ENCODE measurements around the gene LRMDA. TPM values are rescaled to one million over a fixed set of nuclear protein-coding genes. Genes with fewer than 3 reads are reported as not detected.

The LRMDA gene
- total and polyA plus RNA-seq, 10 of the 15 experiments (the other 5 are each of a cell fraction or from before 2014, with no cell fraction given), result 0.07 to 0.54 (median 0.29) TPM; not detected in 4

DNA sequence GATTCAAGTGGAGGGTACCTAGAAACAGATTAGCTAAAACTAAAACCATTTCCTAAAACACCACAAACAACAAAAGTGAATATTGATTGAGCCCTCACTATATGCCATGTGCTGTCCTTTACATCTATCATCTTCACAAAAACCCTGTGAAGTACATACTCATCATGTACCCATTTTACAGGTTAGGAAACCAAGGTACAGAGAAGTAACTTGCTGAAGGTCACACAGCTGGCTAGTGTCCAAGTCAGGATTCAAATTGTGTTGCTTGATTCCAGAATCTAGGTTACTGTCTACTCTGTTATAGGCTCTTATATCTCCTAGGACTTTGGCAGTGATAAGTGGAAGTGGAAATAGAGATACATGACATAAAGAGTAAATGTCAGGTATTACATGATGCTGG is 463.8 kb downstream of the LRMDA start:
- Histone ChIP-seq H3K27me3 (replicated peaks in 1 of 2; ENCODE audit: control insufficient read depth in 2 of 2, insufficient read depth in 2 of 2, low read length in 1 of 2) (no peaks in the 10 kb centered on the region), H2AFZ (ENCODE audit: control insufficient read depth, low read depth, low read length) (no peak overlapping the region), H3K36me3 (ENCODE audit: control insufficient read depth in 2 of 2, insufficient read depth in 2 of 2, low read length in 1 of 2) (no peaks in the 10 kb centered on the region), H3K4me3 (no peak overlapping the region), H3K27ac (ENCODE audit: control insufficient read depth, insufficient read depth) (no peak overlapping the region), H3K79me2 (ENCODE audit: control insufficient read depth, insufficient read depth, low read length) (no peaks in the 10 kb centered on the region), H3K9ac (ENCODE audit: control insufficient read depth, insufficient read depth, low read length) (no peak overlapping the region), H3K4me2 (ENCODE audit: control insufficient read depth, insufficient read depth) (no peak overlapping the region), H3K4me1 (ENCODE audit: control insufficient read depth, insufficient read depth, low read length) (no peaks in the 10 kb centered on the region), H3K9me3 (replicated peaks; ENCODE audit: control insufficient read depth, insufficient read depth, low read length) (no peaks in the 10 kb centered on the region), H4K20me1 (ENCODE audit: control insufficient read depth, insufficient read depth) (no peaks in the 10 kb centered on the region)
- in situ Hi-C loops (cut with MboI) (no loop called here), intact Hi-C loops (cut with micrococcal nuclease; ENCODE audit: unreplicated experiment) (no loop called here)
- no peak for ATAC-seq
- TF ChIP-seq, protein P1, sequence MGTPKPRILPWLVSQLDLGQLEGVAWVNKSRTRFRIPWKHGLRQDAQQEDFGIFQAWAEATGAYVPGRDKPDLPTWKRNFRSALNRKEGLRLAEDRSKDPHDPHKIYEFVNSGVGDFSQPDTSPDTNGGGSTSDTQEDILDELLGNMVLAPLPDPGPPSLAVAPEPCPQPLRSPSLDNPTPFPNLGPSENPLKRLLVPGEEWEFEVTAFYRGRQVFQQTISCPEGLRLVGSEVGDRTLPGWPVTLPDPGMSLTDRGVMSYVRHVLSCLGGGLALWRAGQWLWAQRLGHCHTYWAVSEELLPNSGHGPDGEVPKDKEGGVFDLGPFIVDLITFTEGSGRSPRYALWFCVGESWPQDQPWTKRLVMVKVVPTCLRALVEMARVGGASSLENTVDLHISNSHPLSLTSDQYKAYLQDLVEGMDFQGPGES (IDR thresholded peaks at IDR 0.05), result no peak
- no peak for TF ChIP-seq SIX5 (IDR thresholded peaks at IDR 0.05; ENCODE audit: low read depth, low read length, severe bottlenecking)
- no peak for TF ChIP-seq KLF5 (IDR thresholded peaks at IDR 0.05; ENCODE audit: partially characterized antibody)
- TF ChIP-seq, protein P2, sequence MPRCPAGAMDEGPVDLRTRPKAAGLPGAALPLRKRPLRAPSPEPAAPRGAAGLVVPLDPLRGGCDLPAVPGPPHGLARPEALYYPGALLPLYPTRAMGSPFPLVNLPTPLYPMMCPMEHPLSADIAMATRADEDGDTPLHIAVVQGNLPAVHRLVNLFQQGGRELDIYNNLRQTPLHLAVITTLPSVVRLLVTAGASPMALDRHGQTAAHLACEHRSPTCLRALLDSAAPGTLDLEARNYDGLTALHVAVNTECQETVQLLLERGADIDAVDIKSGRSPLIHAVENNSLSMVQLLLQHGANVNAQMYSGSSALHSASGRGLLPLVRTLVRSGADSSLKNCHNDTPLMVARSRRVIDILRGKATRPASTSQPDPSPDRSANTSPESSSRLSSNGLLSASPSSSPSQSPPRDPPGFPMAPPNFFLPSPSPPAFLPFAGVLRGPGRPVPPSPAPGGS (IDR thresholded peaks at IDR 0.05; ENCODE audit: borderline replicate concordance, insufficient read depth, low read depth, low read length, poor library complexity, severe bottlenecking), result no peak
- no peak for TF ChIP-seq BRCA1 (IDR thresholded peaks at IDR 0.05; ENCODE audit: low read depth, low read length)
- no peak for TF ChIP-seq CREM (IDR thresholded peaks at IDR 0.05; ENCODE audit: low read depth)
- TF ChIP-seq TCF12 (IDR thresholded peaks at IDR 0.05; ENCODE audit: low read depth, low read length), result no peak
- TF ChIP-seq NR2C2 (IDR thresholded peaks at IDR 0.05; ENCODE audit: borderline replicate concordance, control insufficient read depth, insufficient read length, low read depth), result no peak
- no peak for TF ChIP-seq IKZF2 (IDR thresholded peaks at IDR 0.05)
- TF ChIP-seq, protein P3, sequence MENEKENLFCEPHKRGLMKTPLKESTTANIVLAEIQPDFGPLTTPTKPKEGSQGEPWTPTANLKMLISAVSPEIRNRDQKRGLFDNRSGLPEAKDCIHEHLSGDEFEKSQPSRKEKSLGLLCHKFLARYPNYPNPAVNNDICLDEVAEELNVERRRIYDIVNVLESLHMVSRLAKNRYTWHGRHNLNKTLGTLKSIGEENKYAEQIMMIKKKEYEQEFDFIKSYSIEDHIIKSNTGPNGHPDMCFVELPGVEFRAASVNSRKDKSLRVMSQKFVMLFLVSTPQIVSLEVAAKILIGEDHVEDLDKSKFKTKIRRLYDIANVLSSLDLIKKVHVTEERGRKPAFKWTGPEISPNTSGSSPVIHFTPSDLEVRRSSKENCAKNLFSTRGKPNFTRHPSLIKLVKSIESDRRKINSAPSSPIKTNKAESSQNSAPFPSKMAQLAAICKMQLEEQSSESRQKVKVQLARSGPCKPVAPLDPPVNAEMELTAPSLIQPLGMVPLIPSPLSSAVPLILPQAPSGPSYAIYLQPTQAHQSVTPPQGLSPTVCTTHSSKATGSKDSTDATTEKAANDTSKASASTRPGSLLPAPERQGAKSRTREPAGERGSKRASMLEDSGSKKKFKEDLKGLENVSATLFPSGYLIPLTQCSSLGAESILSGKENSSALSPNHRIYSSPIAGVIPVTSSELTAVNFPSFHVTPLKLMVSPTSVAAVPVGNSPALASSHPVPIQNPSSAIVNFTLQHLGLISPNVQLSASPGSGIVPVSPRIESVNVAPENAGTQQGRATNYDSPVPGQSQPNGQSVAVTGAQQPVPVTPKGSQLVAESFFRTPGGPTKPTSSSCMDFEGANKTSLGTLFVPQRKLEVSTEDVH (IDR thresholded peaks at IDR 0.05; ENCODE audit: low read depth, partially characterized antibody), result no peak
- no peak for TF ChIP-seq ZNF207 (IDR thresholded peaks at IDR 0.05; ENCODE audit: borderline replicate concordance)
- no TSS peak for BruUV-seq (replicated peaks)
- ChIA-PET SMC1A (ENCODE audit: uncharacterized antibody, unreplicated experiment) (no interaction called here), RAD21 (ENCODE audit: unreplicated experiment) (no interaction called here), CTCF (interaction anchor here (1.5 to 1.6 kb wide), 2 partner anchors 9 to 15 kb away, joined by 3 read pairs; no protein-coding TSS in a partner anchor), POLR2A (no interaction called here)
- DNase-seq (ENCODE audit: low read depth, low spot score), result no peak
- FAIRE-seq, result no peak

Data from GM12878 (cell line).